Stimulated activated memory B cell treated with anti-CD40 and anti-IgM and Interleukin-4, amounts not matched to agents 10 μg/mL and 1 μg/mL and 100 μg/mL, for 72 hours (primary cell): ENCODE measurements around the gene LILRB4.
A peak's percentile ranks its signal among the peaks of the same experiment; 100 is the strongest.
"Not testable (repeated sequence)": the region's sequence is repeated elsewhere in the genome, so short reads cannot be mapped to it uniquely, and the experiment has no call there.

Source experiments
- ATAC-seq: fragments of 150-1000 bp; cut with Tn5 transposase; 2 replicates; pipeline ENCODE4 v1.10.0; 2021
- H3K27ac Mint-ChIP-seq: one replicate; pipeline ENCODE4 v1.8.0; 2022; ENCODE audit warnings: mild to moderate bottlenecking, mixed read lengths
- H3K27me3 Mint-ChIP-seq: one replicate; pipeline ENCODE4 v1.8.0; 2022; ENCODE audit warnings: mixed read lengths
- H3K36me3 Mint-ChIP-seq: one replicate; pipeline ENCODE4 v1.8.0; 2022; ENCODE audit warnings: mixed read lengths
- H3K4me1 Mint-ChIP-seq: one replicate; pipeline ENCODE4 v1.8.0; 2022; ENCODE audit warnings: mixed read lengths
- H3K4me3 Mint-ChIP-seq: one replicate; pipeline ENCODE4 v1.8.0; 2022; ENCODE audit warnings: mild to moderate bottlenecking, moderate library complexity, mixed read lengths
- H3K9me3 Mint-ChIP-seq: one replicate; pipeline ENCODE4 v1.8.0; 2022; ENCODE audit warnings: mixed read lengths

LILRB4 gene

GRCh38 chr19:54636081-54636480, 26.7 kb upstream of the LILRB4 start:
- Mint-ChIP-seq H3K4me1 (peaks cover 23% of the 10 kb centered on the region), H3K36me3 (peaks cover 50% of the 10 kb centered on the region)
- ATAC-seq, H3K4me3 Mint-ChIP-seq, H3K27me3 Mint-ChIP-seq, H3K9me3 Mint-ChIP-seq, H3K27ac Mint-ChIP-seq: not testable (repeated sequence)

- no peak overlapping the region for H3K27ac Mint-ChIP-seq
- H3K9me3 Mint-ChIP-seq, result peaks cover 3% of the 10 kb centered on the region
- H3K27me3 Mint-ChIP-seq, result no peaks in the 10 kb centered on the region
- H3K4me1 Mint-ChIP-seq, result peaks cover 19% of the 10 kb centered on the region
- no peak overlapping the region for H3K4me3 Mint-ChIP-seq
- peaks cover 33% of the 10 kb centered on the region for H3K36me3 Mint-ChIP-seq
- no peak for ATAC-seq
These were observed 24.1 kb upstream of the LILRB4 start for GRCh38 chr19:54638683-54639082.

GRCh38 chr19:54642953-54643352, 19.8 kb upstream of the LILRB4 start:
- peak overlapping the region; percentile 23 for H3K27ac Mint-ChIP-seq
- ATAC-seq, result peak; percentile 27
- H3K27me3 Mint-ChIP-seq, H3K4me3 Mint-ChIP-seq, H3K36me3 Mint-ChIP-seq, H3K9me3 Mint-ChIP-seq: not testable (repeated sequence)
- peaks cover 23% of the 10 kb centered on the region for H3K4me1 Mint-ChIP-seq

GRCh38 chr19:54643583-54643982, 19.2 kb upstream of the LILRB4 start:
- H3K4me1 Mint-ChIP-seq, result peaks cover 21% of the 10 kb centered on the region
- not testable (repeated sequence) for H3K27me3 Mint-ChIP-seq, H3K27ac Mint-ChIP-seq, H3K36me3 Mint-ChIP-seq, ATAC-seq, H3K9me3 Mint-ChIP-seq, H3K4me3 Mint-ChIP-seq

- peaks cover 17% of the 10 kb centered on the region for H3K4me1 Mint-ChIP-seq
- ATAC-seq, result no peak
These were observed 18.7 kb upstream of the LILRB4 start for GRCh38 chr19:54644056-54644455.

GRCh38 chr19:54646331-54646841, 16.4 kb upstream of the LILRB4 start:
- no peak overlapping the region for H3K4me3 Mint-ChIP-seq
- H3K27me3 Mint-ChIP-seq, result no peaks in the 10 kb centered on the region
- H3K4me1 Mint-ChIP-seq, result peaks cover 17% of the 10 kb centered on the region
- no peak for ATAC-seq
- no peak overlapping the region for H3K27ac Mint-ChIP-seq
- no peaks in the 10 kb centered on the region for H3K9me3 Mint-ChIP-seq
- H3K36me3 Mint-ChIP-seq, result no peaks in the 10 kb centered on the region

More at GRCh38 chr19:54644056-54644455, 18.7 kb upstream of the LILRB4 start:
- Mint-ChIP-seq H3K27me3 (no peaks in the 10 kb centered on the region), H3K36me3 (no peaks in the 10 kb centered on the region), H3K4me3 (no peak overlapping the region), H3K27ac (no peak overlapping the region), H3K9me3 (no peaks in the 10 kb centered on the region)

GRCh38 chr19:54648129-54648528, 14.7 kb upstream of the LILRB4 start:
- Mint-ChIP-seq H3K4me3 (no peak overlapping the region), H3K4me1 (peaks cover 10% of the 10 kb centered on the region), H3K36me3 (no peaks in the 10 kb centered on the region), H3K9me3 (no peaks in the 10 kb centered on the region), H3K27me3 (no peaks in the 10 kb centered on the region), H3K27ac (no peak overlapping the region)
- ATAC-seq, result no peak

- Mint-ChIP-seq H3K9me3 (no peaks in the 10 kb centered on the region), H3K4me1 (peaks cover 11% of the 10 kb centered on the region), H3K36me3 (no peaks in the 10 kb centered on the region), H3K27ac (no peak overlapping the region), H3K4me3 (no peak overlapping the region), H3K27me3 (no peaks in the 10 kb centered on the region)
- ATAC-seq, result no peak
These were observed 12.6 kb upstream of the LILRB4 start for GRCh38 chr19:54650108-54650655.

GRCh38 chr19:54653181-54653809, 9.5 kb upstream of the LILRB4 start:
- no peaks in the 10 kb centered on the region for H3K36me3 Mint-ChIP-seq
- H3K4me3 Mint-ChIP-seq, result no peak overlapping the region
- peaks cover 11% of the 10 kb centered on the region for H3K4me1 Mint-ChIP-seq
- no peaks in the 10 kb centered on the region for H3K9me3 Mint-ChIP-seq
- no peaks in the 10 kb centered on the region for H3K27me3 Mint-ChIP-seq
- no peak for ATAC-seq
- H3K27ac Mint-ChIP-seq, result no peak overlapping the region

GRCh38 chr19:54654447-54655321, 8.1 kb upstream of the LILRB4 start:
- H3K4me1 Mint-ChIP-seq, result peaks cover 16% of the 10 kb centered on the region
- peak; percentile 67 for ATAC-seq
- H3K27ac Mint-ChIP-seq, result peak overlapping the region; percentile 4
- H3K4me3 Mint-ChIP-seq, result no peak overlapping the region
- no peaks in the 10 kb centered on the region for H3K36me3 Mint-ChIP-seq
- H3K9me3 Mint-ChIP-seq, result no peaks in the 10 kb centered on the region
- peaks cover 5% of the 10 kb centered on the region for H3K27me3 Mint-ChIP-seq

GRCh38 chr19:54659300-54659699, 3.5 kb upstream of the LILRB4 start:
- no peak for ATAC-seq

GRCh38 chr19:54660306-54660705, 2.5 kb upstream of the LILRB4 start:
- Mint-ChIP-seq H3K36me3 (no peaks in the 10 kb centered on the region), H3K9me3 (no peaks in the 10 kb centered on the region), H3K27ac (peak overlapping the region; percentile 2), H3K27me3 (peaks cover 31% of the 10 kb centered on the region), H3K4me1 (peaks cover 36% of the 10 kb centered on the region), H3K4me3 (no peak overlapping the region)
- no peak for ATAC-seq

More at GRCh38 chr19:54659300-54659699, 3.5 kb upstream of the LILRB4 start:
- Mint-ChIP-seq H3K27ac (no peak overlapping the region), H3K36me3 (no peaks in the 10 kb centered on the region), H3K27me3 (peaks cover 25% of the 10 kb centered on the region), H3K9me3 (no peaks in the 10 kb centered on the region), H3K4me3 (no peak overlapping the region), H3K4me1 (peaks cover 46% of the 10 kb centered on the region)

GRCh38 chr19:54660964-54661363, 1.8 kb upstream of the LILRB4 start:
- Mint-ChIP-seq H3K9me3 (no peaks in the 10 kb centered on the region), H3K27ac (peak overlapping the region; percentile 2), H3K4me3 (no peak overlapping the region), H3K36me3 (peaks cover 4% of the 10 kb centered on the region), H3K27me3 (peaks cover 31% of the 10 kb centered on the region), H3K4me1 (peaks cover 36% of the 10 kb centered on the region)
- ATAC-seq, result peak; percentile 85

GRCh38 chr19:54661846-54662481, 821 bp upstream of the LILRB4 start:
- Mint-ChIP-seq H3K27me3 (peaks cover 31% of the 10 kb centered on the region), H3K27ac (peak overlapping the region; percentile 2), H3K36me3 (peaks cover 14% of the 10 kb centered on the region), H3K9me3 (no peaks in the 10 kb centered on the region), H3K4me1 (peaks cover 36% of the 10 kb centered on the region), H3K4me3 (peak overlapping the region; percentile 9)
- ATAC-seq, result no peak

GRCh38 chr19:54665530-54665929, 2.7 kb downstream of the LILRB4 start:
- Mint-ChIP-seq H3K9me3 (peaks cover 12% of the 10 kb centered on the region), H3K27ac (no peak overlapping the region), H3K4me3 (no peak overlapping the region), H3K4me1 (peaks cover 24% of the 10 kb centered on the region), H3K36me3 (peaks cover 24% of the 10 kb centered on the region), H3K27me3 (peaks cover 30% of the 10 kb centered on the region)
- no peak for ATAC-seq
